CD4-positive, alpha-beta T cell (primary cell): ENCODE measurements around the gene DHCR7. TPM values are rescaled to one million over a fixed set of nuclear protein-coding genes. Genes with fewer than 3 reads are reported as not detected.

Experiments
- ATAC-seq: fragments of 200-7000 bp; cut with Tn5 transposase; one replicate; pipeline ENCODE4 v1.10.0; 2022; ENCODE audit warnings: mild to moderate bottlenecking; ENCODE audit not compliant: poor library complexity
- CTCF ChIA-PET: fragments of 350-600 bp; sonication (Branson Sonifier 250); formaldehyde crosslinking; loops from one replicate; lab custom pipeline; 2021; ENCODE audit warnings: antibody characterized with exemption, inconsistent platforms; lab: Charles Lee
- POLR2A ChIA-PET: fragments of 350-600 bp; sonication (Branson Sonifier 250); formaldehyde crosslinking; loops from one replicate; lab custom pipeline; 2021; ENCODE audit warnings: antibody characterized with exemption, inconsistent platforms; lab: Charles Lee
- DNase-seq, 14 experiments: peaks; one replicate each; pipeline ENCODE4 v3.0.0-alpha.2; 2013 to 2020; ENCODE audit warnings: mixed read lengths in 2 of 14
- H3K27ac ChIP-seq, 2 donors: one replicate each; pipeline versions ENCODE4 v1.5.1 to v1.7.0; 2013; ENCODE audit warnings: low read length in 2 of 2, low read depth in 1 of 2, mild to moderate bottlenecking in 1 of 2
- H3K27me3 ChIP-seq, 2 experiments: 1 replicate in 1 of 2; 2 replicates in 1 of 2; pipeline versions ENCODE4 v1.6.1 to v1.7.0; 2013; ENCODE audit warnings: low read length in 2 of 2, control low read depth in 1 of 2, mild to moderate bottlenecking in 1 of 2, moderate library complexity in 1 of 2; ENCODE audit not compliant: insufficient read depth in 2 of 2, control insufficient read depth in 1 of 2
- H3K36me3 ChIP-seq: one replicate; pipeline ENCODE4 v1.6.1; 2013; ENCODE audit warnings: low read length, control low read depth; ENCODE audit not compliant: insufficient read depth
- H3K4me1 ChIP-seq: one replicate; pipeline ENCODE4 v1.6.1; 2013; ENCODE audit warnings: low read length, control low read depth; ENCODE audit not compliant: insufficient read depth
- H3K4me3 ChIP-seq: one replicate; pipeline ENCODE4 v1.5.1; 2013; ENCODE audit warnings: mild to moderate bottlenecking, low read length, moderate library complexity
- H3K9me3 ChIP-seq, 2 experiments: 1 replicate in 1 of 2; 2 replicates in 1 of 2; pipeline versions ENCODE4 v1.6.1 to v1.7.0; 2013; ENCODE audit warnings: low read length in 2 of 2, mild to moderate bottlenecking in 2 of 2, control low read depth in 1 of 2, moderate library complexity in 1 of 2; ENCODE audit not compliant: control insufficient read depth in 1 of 2, insufficient read depth in 1 of 2
- H3K27ac Mint-ChIP-seq: one replicate; pipeline ENCODE4 v1.8.0; 2020; ENCODE audit warnings: mixed read lengths
- H3K27me3 Mint-ChIP-seq: one replicate; pipeline ENCODE4 v1.8.0; 2021; ENCODE audit warnings: mixed read lengths
- H3K36me3 Mint-ChIP-seq: one replicate; pipeline ENCODE4 v1.8.0; 2021; ENCODE audit warnings: low read depth, mixed read lengths
- H3K4me1 Mint-ChIP-seq: one replicate; pipeline ENCODE4 v1.8.0; 2021; ENCODE audit warnings: low read depth, mixed read lengths
- H3K4me3 Mint-ChIP-seq: one replicate; pipeline ENCODE4 v1.8.0; 2020; ENCODE audit warnings: mild to moderate bottlenecking, mixed read lengths
- H3K9me3 Mint-ChIP-seq: one replicate; pipeline ENCODE4 v1.8.0; 2020; ENCODE audit warnings: mixed read lengths
- intact Hi-C, 2 experiments: fragments of 100-400 bp; cut with DNase I in 1 of 2; cut with micrococcal nuclease in 1 of 2; formaldehyde crosslinking; loops; one replicate each; pipeline versions ENCODE4 v1.15.1 to v1.9.0; 2023 to 2025; cut with DNase I, micrococcal nuclease
- total RNA-seq, 174 experiments: library from RNA in 2 of 174; stranded (reverse) in 2 of 174; gene quantifications; one replicate each; pipeline ENCODE4 v1.2.3 and lab custom pipeline; 2021 to 2026
- TF ChIP-seq, protein P1 (sequence below): fragments of 200-600 bp; IDR thresholded peaks from one replicate; pipeline ENCODE4 v1.8.0; 2022; ENCODE audit warnings: antibody characterized with exemption, mild to moderate bottlenecking

DHCR7 gene
- total RNA-seq, 2 experiments from 2014 or later, result 30.2 to 30.6 TPM

DNA sequence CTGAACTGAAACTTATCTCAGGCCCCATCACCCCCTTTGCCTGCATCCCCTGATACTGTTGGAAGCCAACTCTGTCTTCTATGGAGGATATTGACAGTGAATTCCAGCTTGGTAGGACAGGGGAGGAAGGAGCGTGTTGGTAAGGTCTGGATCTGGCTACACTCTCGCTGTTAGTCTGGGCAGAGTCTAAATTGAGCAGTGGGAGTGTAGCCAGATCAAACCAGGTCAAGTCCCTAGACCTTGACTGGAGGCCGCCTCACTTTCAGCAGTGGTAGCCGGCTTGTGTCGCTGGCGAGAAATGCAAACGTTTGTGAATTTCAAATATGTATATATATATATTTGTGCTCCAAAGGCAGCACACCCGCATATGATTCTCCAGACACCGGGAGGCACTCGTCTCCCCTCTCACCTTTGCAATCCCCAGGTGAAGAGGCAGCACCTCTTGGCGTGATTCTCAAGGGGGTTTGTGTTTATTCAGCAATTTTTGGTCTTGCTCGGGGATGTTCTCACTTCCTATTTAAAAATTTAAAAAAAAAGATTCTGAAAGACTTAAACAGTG lies 26.7 kb downstream of the DHCR7 start:
- Mint-ChIP-seq H3K36me3 (no peaks in the 10 kb centered on the region), H3K9me3 (no peaks in the 10 kb centered on the region), H3K27me3 (no peaks in the 10 kb centered on the region), H3K4me3 (no peak overlapping the region), H3K4me1 (no peaks in the 10 kb centered on the region), H3K27ac (no peak overlapping the region)
- TF ChIP-seq, protein P1, sequence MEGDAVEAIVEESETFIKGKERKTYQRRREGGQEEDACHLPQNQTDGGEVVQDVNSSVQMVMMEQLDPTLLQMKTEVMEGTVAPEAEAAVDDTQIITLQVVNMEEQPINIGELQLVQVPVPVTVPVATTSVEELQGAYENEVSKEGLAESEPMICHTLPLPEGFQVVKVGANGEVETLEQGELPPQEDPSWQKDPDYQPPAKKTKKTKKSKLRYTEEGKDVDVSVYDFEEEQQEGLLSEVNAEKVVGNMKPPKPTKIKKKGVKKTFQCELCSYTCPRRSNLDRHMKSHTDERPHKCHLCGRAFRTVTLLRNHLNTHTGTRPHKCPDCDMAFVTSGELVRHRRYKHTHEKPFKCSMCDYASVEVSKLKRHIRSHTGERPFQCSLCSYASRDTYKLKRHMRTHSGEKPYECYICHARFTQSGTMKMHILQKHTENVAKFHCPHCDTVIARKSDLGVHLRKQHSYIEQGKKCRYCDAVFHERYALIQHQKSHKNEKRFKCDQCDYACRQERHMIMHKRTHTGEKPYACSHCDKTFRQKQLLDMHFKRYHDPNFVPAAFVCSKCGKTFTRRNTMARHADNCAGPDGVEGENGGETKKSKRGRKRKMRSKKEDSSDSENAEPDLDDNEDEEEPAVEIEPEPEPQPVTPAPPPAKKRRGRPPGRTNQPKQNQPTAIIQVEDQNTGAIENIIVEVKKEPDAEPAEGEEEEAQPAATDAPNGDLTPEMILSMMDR, result no peak
- no peak for DNase-seq
- Histone ChIP-seq H3K36me3 (no peaks in the 10 kb centered on the region), H3K9me3 (no peaks in the 10 kb centered on the region), H3K27me3 (no peaks in the 10 kb centered on the region), H3K4me3 (no peak overlapping the region), H3K4me1 (no peaks in the 10 kb centered on the region), H3K27ac (no peak overlapping the region)
- POLR2A ChIA-PET, result no interaction called here
- ATAC-seq, result no peak
- intact Hi-C loops, result no loop called here
- CTCF ChIA-PET, result no interaction called here

DNA sequence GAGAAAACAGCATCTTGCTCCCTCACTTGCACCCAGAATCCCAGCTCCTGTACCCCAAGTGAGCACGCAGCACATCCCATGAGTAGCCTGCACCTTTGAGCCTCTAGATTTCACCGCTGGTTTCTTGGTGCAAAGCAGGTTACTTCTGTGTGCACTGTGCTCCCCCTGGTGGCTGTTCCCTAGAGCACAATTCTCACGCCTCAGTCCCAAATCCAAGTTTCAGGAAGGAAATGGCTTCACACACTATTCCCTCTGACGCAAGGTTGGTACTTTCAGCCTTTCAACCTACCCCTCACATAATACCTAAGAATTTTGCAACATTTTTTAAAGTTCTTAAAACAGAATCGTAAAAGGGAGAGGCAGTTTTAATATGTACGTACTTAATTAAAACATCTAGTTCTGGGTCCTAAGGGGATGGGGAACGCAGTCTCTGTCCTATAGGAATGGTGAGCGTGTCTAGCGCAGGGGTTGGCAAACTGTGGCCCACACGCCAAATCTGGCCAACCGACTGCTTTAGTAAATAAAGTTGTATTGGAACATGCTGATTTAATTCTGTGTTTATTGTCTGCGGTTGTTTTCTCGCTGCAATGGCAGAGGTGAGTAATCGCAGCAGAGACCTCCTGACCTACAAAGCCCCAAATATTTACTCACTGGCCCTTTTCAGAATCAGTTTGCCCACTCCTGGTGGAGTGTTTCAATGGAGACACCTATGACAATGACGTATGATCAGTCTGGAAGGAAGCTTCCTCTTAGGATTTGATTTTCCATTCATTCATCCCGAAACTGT lies 27.5 kb downstream of the DHCR7 start:
- H3K9me3 Mint-ChIP-seq, result no peaks in the 10 kb centered on the region
- intact Hi-C loops, result no loop called here
- H3K4me1 Mint-ChIP-seq, result no peaks in the 10 kb centered on the region
- no peaks in the 10 kb centered on the region for H3K27me3 Mint-ChIP-seq
- Histone ChIP-seq H3K4me1 (no peaks in the 10 kb centered on the region), H3K36me3 (no peaks in the 10 kb centered on the region), H3K27me3 (no peaks in the 10 kb centered on the region), H3K27ac (no peak overlapping the region), H3K9me3 (no peaks in the 10 kb centered on the region), H3K4me3 (no peak overlapping the region)
- ATAC-seq (no peak), DNase-seq (peak in 4 of 14 experiments; percentile 8 to 33 (median 20))
- no peak overlapping the region for H3K27ac Mint-ChIP-seq
- H3K4me3 Mint-ChIP-seq, result no peak overlapping the region
- POLR2A ChIA-PET, result no interaction called here
- TF ChIP-seq, protein P1, result no peak
- H3K36me3 Mint-ChIP-seq, result no peaks in the 10 kb centered on the region
- CTCF ChIA-PET, result no interaction called here

- H3K27me3 Mint-ChIP-seq, result peaks cover 11% of the 10 kb centered on the region
- TF ChIP-seq, protein P1, result no peak
- no peak overlapping the region for H3K27ac ChIP-seq
- DNase-seq (peak in 2 of 14 experiments; percentile 0 to 6), ATAC-seq (no peak)
- no peak overlapping the region for H3K27ac Mint-ChIP-seq
- no peaks in the 10 kb centered on the region for H3K36me3 ChIP-seq
- intact Hi-C loops, result no loop called here
- H3K9me3 Mint-ChIP-seq, result no peaks in the 10 kb centered on the region
- no peaks in the 10 kb centered on the region for H3K4me1 Mint-ChIP-seq
- H3K4me3 Mint-ChIP-seq, result no peak overlapping the region
- ChIA-PET POLR2A (interaction anchor here (1.1 kb wide), 1 partner anchor 29 kb away, joined by 3 read pairs; the partner anchor contains the start of gene DHCR7), CTCF (no interaction called here)
- H3K4me1 ChIP-seq, result no peaks in the 10 kb centered on the region
- H3K4me3 ChIP-seq, result no peak overlapping the region
- H3K9me3 ChIP-seq, result no peaks in the 10 kb centered on the region
- no peaks in the 10 kb centered on the region for H3K27me3 ChIP-seq
- H3K36me3 Mint-ChIP-seq, result no peaks in the 10 kb centered on the region
Observed at GRCh38 chr11:71418643-71419042, 29.6 kb downstream of the DHCR7 start.
